Cardiac muscle cell (in vitro differentiated cells and primary cell): Measurements from ENCODE around the gene APBB1IP. TPM values are rescaled to one million over a fixed set of nuclear protein-coding genes. Genes with fewer than 3 reads are reported as not detected.

Source experiments
- DNase-seq, 2 donors: peaks; one replicate each; pipeline versions ENCODE4 v3.0.0 to v3.0.0-alpha.2; 2010 to 2017; ENCODE audit warnings: low read depth in 1 of 2, low spot score in 1 of 2
- H3K27ac ChIP-seq: fragments of 200-600 bp; sonication (generic); 2 replicates; pipeline ENCODE4 v1.5.1; 2016
- H3K27me3 ChIP-seq: fragments of 200-600 bp; sonication (generic); 2 replicates; pipeline ENCODE4 v1.6.0; 2016; ENCODE audit warnings: control low read depth
- H3K36me3 ChIP-seq: fragments of 200-600 bp; sonication (generic); 2 replicates; pipeline ENCODE4 v1.5.1; 2016; ENCODE audit warnings: control low read depth
- H3K4me1 ChIP-seq: fragments of 200-600 bp; sonication (generic); 2 replicates; pipeline ENCODE4 v1.8.1; 2017; ENCODE audit warnings: low read depth, mild to moderate bottlenecking, mixed run types
- H3K4me3 ChIP-seq: fragments of 200-600 bp; sonication (generic); 2 replicates; pipeline ENCODE4 v1.5.1; 2016; ENCODE audit warnings: mild to moderate bottlenecking
- H3K9me3 ChIP-seq: fragments of 200-600 bp; sonication (generic); 2 replicates; pipeline ENCODE4 v1.5.1; 2017; ENCODE audit warnings: low read depth, mild to moderate bottlenecking, control low read depth
- CTCF ChIP-seq: IDR thresholded peaks from 2 replicates; pipeline ENCODE4 v1.5.1; 2012; ENCODE audit warnings: low read depth, mild to moderate bottlenecking, low read length
- polyA plus RNA-seq: library from polyadenylated mRNA; unstranded; fragments of >200 nt; fragmentation: Nextera tagmentation; extraction: Ambion mirVana; gene quantifications from 2 replicates; pipeline ENCODE4 v1.2.1, GENCODE V29; 2016
- total RNA-seq: library from RNA; depleted of rRNA; stranded (reverse); fragments of >200 nt; gene quantifications from 2 replicates; pipeline ENCODE4 v1.2.3, GENCODE V29; 2016

The APBB1IP gene
- total and polyA plus RNA-seq, 2 experiments from 2014 or later, result not detected

GRCh38 chr10:26422977-26423376 is 15.2 kb upstream of the APBB1IP start:
- H3K4me1 ChIP-seq, result no peaks in the 10 kb centered on the region
- TF ChIP-seq CTCF, result no peak
- peaks cover 14% of the 10 kb centered on the region for H3K27me3 ChIP-seq
- no peak overlapping the region for H3K27ac ChIP-seq
- DNase-seq, result no peak
- no peaks in the 10 kb centered on the region for H3K9me3 ChIP-seq
- no peak overlapping the region for H3K4me3 ChIP-seq
- H3K36me3 ChIP-seq, result no peaks in the 10 kb centered on the region

- Histone ChIP-seq H3K27me3 (peaks cover 14% of the 10 kb centered on the region), H3K9me3 (no peaks in the 10 kb centered on the region)
- TF ChIP-seq CTCF, result no peak
Observed at GRCh38 chr10:26423722-26424121, 14.4 kb upstream of the APBB1IP start.

GRCh38 chr10:26430641-26431163 is 7.4 kb upstream of the APBB1IP start:
- TF ChIP-seq CTCF, result no peak
- Histone ChIP-seq H3K27me3 (peaks cover 26% of the 10 kb centered on the region), H3K27ac (no peak overlapping the region), H3K4me3 (no peak overlapping the region), H3K4me1 (no peaks in the 10 kb centered on the region), H3K36me3 (no peaks in the 10 kb centered on the region), H3K9me3 (no peaks in the 10 kb centered on the region)
- DNase-seq, result no peak

More at GRCh38 chr10:26423722-26424121, 14.4 kb upstream of the APBB1IP start:
- Histone ChIP-seq H3K36me3 (no peaks in the 10 kb centered on the region), H3K4me3 (no peak overlapping the region), H3K27ac (no peak overlapping the region), H3K4me1 (no peaks in the 10 kb centered on the region)
- DNase-seq, result no peak

- Histone ChIP-seq H3K27ac (no peak overlapping the region), H3K36me3 (no peaks in the 10 kb centered on the region), H3K4me3 (no peak overlapping the region), H3K9me3 (no peaks in the 10 kb centered on the region), H3K27me3 (peaks cover 45% of the 10 kb centered on the region), H3K4me1 (no peaks in the 10 kb centered on the region)
- DNase-seq, result peak in 1 of 2 donors; percentile 39
- no peak for TF ChIP-seq CTCF
Observed at GRCh38 chr10:26432938-26433337, 5.2 kb upstream of the APBB1IP start.

- no peak for DNase-seq
- no peaks in the 10 kb centered on the region for H3K4me1 ChIP-seq
- peaks cover 69% of the 10 kb centered on the region for H3K27me3 ChIP-seq
- no peaks in the 10 kb centered on the region for H3K36me3 ChIP-seq
- H3K4me3 ChIP-seq, result no peak overlapping the region
- TF ChIP-seq CTCF, result no peak
- no peak overlapping the region for H3K27ac ChIP-seq
- H3K9me3 ChIP-seq, result no peaks in the 10 kb centered on the region
Observed at GRCh38 chr10:26435852-26436251, 2.3 kb upstream of the APBB1IP start.
